ENCODE results near the gene ACTRT2.

ACTRT2 gene

GRCh38 chr1:2984399-2985061, 36.7 kb upstream of the ACTRT2 start:
- Histone ChIP-seq H3K4me1 (ENCODE audit: control insufficient read depth, insufficient read depth, low read length) (no peaks in the 10 kb centered on the region), H3K36me3 (ENCODE audit: control insufficient read depth, insufficient read depth, low read length) (no peaks in the 10 kb centered on the region), H3K9ac (ENCODE audit: low read length) (no peak overlapping the region), H3K9me3 (ENCODE audit: control insufficient read depth, insufficient read depth, low read depth, low read length) (no peaks in the 10 kb centered on the region; the same call in 1 of the 2 replicates), H3K27me3 (ENCODE audit: control insufficient read depth, insufficient read depth, low read length) (no peaks in the 10 kb centered on the region), H3K4me3 (ENCODE audit: low read depth, low read length) (no peak overlapping the region), H3K27ac (ENCODE audit: low read depth, low read length) (no peak overlapping the region)

GRCh38 chr1:2985067-2985561, 36.2 kb upstream of the ACTRT2 start:
- H3K27me3 ChIP-seq (ENCODE audit: control insufficient read depth, insufficient read depth, low read length): no peaks in the 10 kb centered on the region
- no peak overlapping the region for H3K27ac ChIP-seq (ENCODE audit: low read depth, low read length)
- H3K9ac ChIP-seq (ENCODE audit: low read length): no peak overlapping the region
- no peaks in the 10 kb centered on the region for H3K36me3 ChIP-seq (ENCODE audit: control insufficient read depth, insufficient read depth, low read length)
- H3K4me3 ChIP-seq (ENCODE audit: low read depth, low read length): no peak overlapping the region
- H3K9me3 ChIP-seq (ENCODE audit: control insufficient read depth, insufficient read depth, low read depth, low read length): no peaks in the 10 kb centered on the region; the same call in 1 of the 2 replicates
- no peaks in the 10 kb centered on the region for H3K4me1 ChIP-seq (ENCODE audit: control insufficient read depth, insufficient read depth, low read length)

GRCh38 chr1:2985694-2986548, 35.3 kb upstream of the ACTRT2 start:
- Histone ChIP-seq H3K4me1 (ENCODE audit: control insufficient read depth, insufficient read depth, low read length) (no peaks in the 10 kb centered on the region), H3K9ac (ENCODE audit: low read length) (no peak overlapping the region), H3K27ac (ENCODE audit: low read depth, low read length) (no peak overlapping the region), H3K4me3 (ENCODE audit: low read depth, low read length) (no peak overlapping the region), H3K27me3 (ENCODE audit: control insufficient read depth, insufficient read depth, low read length) (no peaks in the 10 kb centered on the region), H3K9me3 (ENCODE audit: control insufficient read depth, insufficient read depth, low read depth, low read length) (no peaks in the 10 kb centered on the region; the same call in 1 of the 2 replicates), H3K36me3 (ENCODE audit: control insufficient read depth, insufficient read depth, low read length) (no peaks in the 10 kb centered on the region)

GRCh38 chr1:2986549-2987305, 34.5 kb upstream of the ACTRT2 start:
- Histone ChIP-seq H3K4me3 (ENCODE audit: low read depth, low read length) (no peak overlapping the region), H3K9ac (ENCODE audit: low read length) (no peak overlapping the region), H3K27me3 (ENCODE audit: control insufficient read depth, insufficient read depth, low read length) (no peaks in the 10 kb centered on the region), H3K36me3 (ENCODE audit: control insufficient read depth, insufficient read depth, low read length) (no peaks in the 10 kb centered on the region), H3K27ac (ENCODE audit: low read depth, low read length) (no peak overlapping the region), H3K9me3 (ENCODE audit: control insufficient read depth, insufficient read depth, low read depth, low read length) (no peaks in the 10 kb centered on the region; the same call in 1 of the 2 replicates), H3K4me1 (ENCODE audit: control insufficient read depth, insufficient read depth, low read length) (no peaks in the 10 kb centered on the region)

- no peak overlapping the region for H3K27ac ChIP-seq (ENCODE audit: low read depth, low read length)
- H3K4me1 ChIP-seq (ENCODE audit: control insufficient read depth, insufficient read depth, low read length): no peaks in the 10 kb centered on the region
- no peak overlapping the region for H3K4me3 ChIP-seq (ENCODE audit: low read depth, low read length)
- no peak overlapping the region for H3K9ac ChIP-seq (ENCODE audit: low read length)
- no peaks in the 10 kb centered on the region for H3K27me3 ChIP-seq (ENCODE audit: control insufficient read depth, insufficient read depth, low read length)
- H3K36me3 ChIP-seq (ENCODE audit: control insufficient read depth, insufficient read depth, low read length): no peaks in the 10 kb centered on the region
- no peaks in the 10 kb centered on the region; the same call in 1 of the 2 replicates for H3K9me3 ChIP-seq (ENCODE audit: control insufficient read depth, insufficient read depth, low read depth, low read length)
Observed at GRCh38 chr1:2987773-2988172, 33.5 kb upstream of the ACTRT2 start.

GRCh38 chr1:2988256-2988655, 33.0 kb upstream of the ACTRT2 start:
- H3K27me3 ChIP-seq (ENCODE audit: control insufficient read depth, insufficient read depth, low read length): no peaks in the 10 kb centered on the region
- no peaks in the 10 kb centered on the region for H3K4me1 ChIP-seq (ENCODE audit: control insufficient read depth, insufficient read depth, low read length)
- H3K4me3 ChIP-seq (ENCODE audit: low read depth, low read length): no peak overlapping the region
- no peaks in the 10 kb centered on the region for H3K36me3 ChIP-seq (ENCODE audit: control insufficient read depth, insufficient read depth, low read length)
- H3K9me3 ChIP-seq (ENCODE audit: control insufficient read depth, insufficient read depth, low read depth, low read length): peaks cover 1% of the 10 kb centered on the region
- H3K27ac ChIP-seq (ENCODE audit: low read depth, low read length): no peak overlapping the region
- no peak overlapping the region for H3K9ac ChIP-seq (ENCODE audit: low read length)

- H3K4me1 ChIP-seq (ENCODE audit: control insufficient read depth, insufficient read depth, low read length): no peaks in the 10 kb centered on the region
- H3K9ac ChIP-seq (ENCODE audit: low read length): no peak overlapping the region
- no peak overlapping the region for H3K4me3 ChIP-seq (ENCODE audit: low read depth, low read length)
- no peaks in the 10 kb centered on the region for H3K36me3 ChIP-seq (ENCODE audit: control insufficient read depth, insufficient read depth, low read length)
- H3K27me3 ChIP-seq (ENCODE audit: control insufficient read depth, insufficient read depth, low read length): no peaks in the 10 kb centered on the region
- H3K27ac ChIP-seq (ENCODE audit: low read depth, low read length): no peak overlapping the region
- H3K9me3 ChIP-seq (ENCODE audit: control insufficient read depth, insufficient read depth, low read depth, low read length): peaks cover 11% of the 10 kb centered on the region
Observed at GRCh38 chr1:2989185-2989584, 32.1 kb upstream of the ACTRT2 start.

GRCh38 chr1:2989976-2990375, 31.3 kb upstream of the ACTRT2 start:
- Histone ChIP-seq H3K27ac (ENCODE audit: low read depth, low read length) (no peak overlapping the region), H3K27me3 (ENCODE audit: control insufficient read depth, insufficient read depth, low read length) (no peaks in the 10 kb centered on the region), H3K9ac (ENCODE audit: low read length) (no peak overlapping the region), H3K4me1 (ENCODE audit: control insufficient read depth, insufficient read depth, low read length) (no peaks in the 10 kb centered on the region), H3K36me3 (ENCODE audit: control insufficient read depth, insufficient read depth, low read length) (no peaks in the 10 kb centered on the region), H3K9me3 (ENCODE audit: control insufficient read depth, insufficient read depth, low read depth, low read length) (peaks cover 17% of the 10 kb centered on the region), H3K4me3 (ENCODE audit: low read depth, low read length) (no peak overlapping the region)

GRCh38 chr1:2990376-2991115, 30.7 kb upstream of the ACTRT2 start:
- H3K9ac ChIP-seq (ENCODE audit: low read length): no peak overlapping the region
- H3K4me3 ChIP-seq (ENCODE audit: low read depth, low read length): no peak overlapping the region
- no peak overlapping the region for H3K27ac ChIP-seq (ENCODE audit: low read depth, low read length)
- no peaks in the 10 kb centered on the region for H3K36me3 ChIP-seq (ENCODE audit: control insufficient read depth, insufficient read depth, low read length)
- peaks cover 18% of the 10 kb centered on the region for H3K9me3 ChIP-seq (ENCODE audit: control insufficient read depth, insufficient read depth, low read depth, low read length)
- H3K27me3 ChIP-seq (ENCODE audit: control insufficient read depth, insufficient read depth, low read length): no peaks in the 10 kb centered on the region
- H3K4me1 ChIP-seq (ENCODE audit: control insufficient read depth, insufficient read depth, low read length): no peaks in the 10 kb centered on the region

GRCh38 chr1:2991753-2992495, 29.3 kb upstream of the ACTRT2 start:
- no peak overlapping the region for H3K4me3 ChIP-seq (ENCODE audit: low read depth, low read length)
- no peaks in the 10 kb centered on the region for H3K36me3 ChIP-seq (ENCODE audit: control insufficient read depth, insufficient read depth, low read length)
- H3K4me1 ChIP-seq (ENCODE audit: control insufficient read depth, insufficient read depth, low read length): no peaks in the 10 kb centered on the region
- H3K9me3 ChIP-seq (ENCODE audit: control insufficient read depth, insufficient read depth, low read depth, low read length): peaks cover 24% of the 10 kb centered on the region
- no peak overlapping the region for H3K9ac ChIP-seq (ENCODE audit: low read length)
- no peaks in the 10 kb centered on the region for H3K27me3 ChIP-seq (ENCODE audit: control insufficient read depth, insufficient read depth, low read length)
- H3K27ac ChIP-seq (ENCODE audit: low read depth, low read length): no peak overlapping the region
